HuH-7.5 (cell line): ENCODE data around the gene EHMT1.
"Not testable (repeated sequence)": the region's sequence is repeated elsewhere in the genome, so short reads cannot be mapped to it uniquely, and the experiment has no call there.

Experiments used
- DNase-seq: peaks from one replicate; pipeline ENCODE4 v3.0.0; 2011; ENCODE audit warnings: low spot score

EHMT1 gene

DNA sequence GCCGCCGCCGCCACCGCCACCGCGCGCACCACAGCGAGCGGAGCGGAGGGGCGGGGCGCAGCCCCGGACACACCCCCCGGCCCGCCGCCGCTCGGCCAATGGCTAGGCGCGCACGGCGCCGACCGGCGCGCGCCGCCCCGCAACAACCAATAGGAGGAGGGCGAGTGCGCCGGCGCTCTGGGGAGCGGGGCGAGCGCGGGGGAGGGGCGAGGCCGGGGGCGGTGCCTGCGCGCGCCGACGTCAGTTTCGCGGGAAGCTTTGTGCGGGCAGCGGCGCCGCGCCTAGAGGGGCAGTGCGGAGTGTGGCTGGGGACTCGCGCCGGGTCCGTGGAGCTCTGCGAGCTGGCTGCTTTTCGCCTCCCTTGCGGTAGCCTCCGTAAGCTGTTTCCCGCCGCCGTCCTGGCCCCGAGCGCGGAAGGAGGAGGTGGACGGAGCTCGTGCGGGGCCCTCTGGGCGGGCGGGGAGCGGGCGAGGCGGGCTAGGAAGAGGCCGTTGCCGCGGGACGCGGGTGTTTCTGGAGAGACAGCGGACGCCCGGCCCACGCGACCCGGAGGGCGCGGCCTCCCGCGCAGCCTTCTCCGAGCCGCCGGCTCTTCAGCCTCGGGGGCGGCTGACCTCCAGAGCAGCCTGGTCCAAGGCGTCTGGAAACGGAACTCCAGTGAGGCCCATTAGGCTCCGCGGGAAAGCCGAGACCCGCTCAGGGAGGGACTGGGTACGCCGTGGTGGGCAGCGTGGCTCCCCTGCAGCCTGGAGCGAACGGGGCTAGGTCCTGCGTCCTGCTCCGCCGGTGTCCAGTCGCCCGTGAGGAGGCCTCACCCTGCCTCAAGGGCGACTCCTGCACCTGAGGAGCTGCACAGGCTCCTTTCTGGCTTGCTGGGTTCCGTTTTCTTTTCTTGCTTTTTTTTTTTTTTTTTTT, 28.1 kb upstream of the EHMT1 start, which contains the start of gene ZMYND19:
Gene ZMYND19, minus strand, starts transcription at position 44 of the 915 bp plus-strand sequence. CDS start 249 bp downstream, outside the sequence.
- peak; percentile 99 for DNase-seq

GRCh38 chr9:137592767-137593166, 26.0 kb upstream of the EHMT1 start:
- DNase-seq = no peak

GRCh38 chr9:137593176-137593575, 25.6 kb upstream of the EHMT1 start:
- DNase-seq = no peak

DNA sequence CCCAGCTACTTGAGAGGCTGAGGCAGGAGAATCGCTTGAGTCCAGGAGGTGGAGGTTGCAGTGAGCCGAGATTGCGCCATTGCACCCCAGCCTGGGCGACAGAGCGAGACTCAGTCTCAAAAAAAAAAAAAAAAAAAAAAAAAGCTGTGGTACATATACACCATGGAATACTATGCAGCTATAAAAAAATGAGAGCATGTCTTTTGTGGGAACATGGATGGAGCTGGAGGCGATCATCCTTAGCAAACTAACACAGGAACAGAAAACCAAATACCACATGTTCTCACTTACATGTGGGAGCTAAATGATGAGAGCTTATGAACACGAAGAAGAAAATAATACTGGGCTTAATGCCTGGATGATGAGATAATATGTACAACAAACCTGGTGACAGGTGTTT, 22.2 kb upstream of the EHMT1 start:
- DNase-seq = not testable (repeated sequence)

GRCh38 chr9:137598943-137599342, 19.9 kb upstream of the EHMT1 start:
- no peak for DNase-seq

DNA sequence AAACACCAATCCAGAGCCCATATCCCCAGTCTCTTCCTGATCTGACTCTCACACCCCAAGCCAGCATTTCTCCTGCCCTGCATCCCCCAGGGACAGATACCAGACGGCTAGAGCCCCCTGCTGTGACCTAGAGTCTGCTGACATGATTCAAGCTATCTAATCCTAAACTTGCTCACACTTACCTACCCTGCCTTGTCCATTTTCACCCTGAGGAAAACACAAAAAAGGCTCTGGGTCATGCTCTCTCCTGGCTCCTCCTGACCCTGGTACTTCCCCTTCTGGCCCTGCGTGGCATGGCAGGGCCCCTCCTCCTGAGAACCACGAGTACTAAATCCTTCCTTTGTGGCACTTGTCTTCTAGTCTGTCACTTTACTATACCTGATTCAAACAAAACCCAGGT, 16.1 kb upstream of the EHMT1 start:
- DNase-seq = no peak

DNA sequence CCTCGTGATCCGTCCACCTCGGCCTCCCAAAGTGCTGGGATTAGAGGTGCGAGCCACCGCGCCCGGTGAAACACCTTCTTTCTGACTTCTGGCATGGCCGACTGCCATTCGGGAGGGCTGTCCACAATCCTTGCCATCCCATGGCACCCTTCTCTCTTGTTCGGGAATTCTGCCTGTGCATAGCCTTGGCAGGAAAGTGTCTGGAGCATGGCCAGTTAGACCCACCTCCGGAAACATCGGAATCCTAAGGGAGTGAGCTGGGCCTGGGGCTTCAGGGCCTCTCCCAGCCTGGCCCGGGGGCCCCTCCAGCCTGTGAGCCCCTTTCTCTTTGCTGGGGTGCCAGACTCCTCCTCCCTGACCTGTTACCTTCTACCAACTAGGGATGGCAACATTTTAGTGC, 14.9 kb upstream of the EHMT1 start:
- DNase-seq = no peak

- DNase-seq = no peak
These were observed 14.3 kb upstream of the EHMT1 start for GRCh38 chr9:137604345-137605086.

DNA sequence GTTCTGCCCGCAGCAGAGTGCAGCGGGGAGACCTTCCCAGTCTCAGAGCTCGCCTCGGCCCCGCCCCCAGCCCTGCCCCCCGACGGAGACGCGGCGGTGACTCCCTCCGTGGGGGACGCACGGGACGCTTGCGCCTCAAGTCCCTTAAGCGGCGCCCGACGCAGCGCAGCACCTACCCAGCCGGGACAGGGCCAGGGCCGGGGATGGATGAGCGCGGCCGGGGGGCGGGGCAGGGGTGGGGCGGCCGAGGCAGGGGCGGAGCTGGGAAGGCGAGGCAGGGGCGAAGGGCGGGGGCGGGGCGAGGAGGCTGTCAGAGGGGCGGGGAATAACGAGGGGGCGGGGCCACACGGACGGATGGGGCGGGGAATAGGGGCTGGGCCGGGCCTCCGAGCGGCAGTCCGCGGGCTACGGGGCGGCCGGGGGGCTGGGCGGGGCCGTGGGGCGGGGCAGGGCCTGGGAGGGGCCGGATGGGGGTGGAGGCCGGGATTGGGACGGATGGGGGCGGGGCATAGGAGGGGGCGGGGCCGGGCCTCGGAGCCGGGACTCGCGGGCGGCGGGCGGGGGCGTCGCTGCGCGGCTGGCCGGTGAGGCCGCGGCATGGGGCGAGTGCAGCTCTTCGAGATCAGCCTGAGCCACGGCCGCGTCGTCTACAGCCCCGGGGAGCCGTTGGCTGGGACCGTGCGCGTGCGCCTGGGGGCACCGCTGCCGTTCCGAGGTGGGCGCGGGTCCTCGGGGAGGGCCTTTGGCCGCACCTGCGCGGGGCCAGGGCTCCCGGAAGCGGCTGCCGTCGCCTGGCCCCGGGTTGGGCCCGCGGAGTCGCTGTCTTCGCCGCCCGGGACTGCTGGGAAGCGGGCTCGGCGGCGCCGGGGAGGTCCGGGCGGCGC, 13.4 kb upstream of the EHMT1 start, which contains the start of gene ARRDC1:
Gene ARRDC1, plus strand, starts transcription at position 566 of the 884 bp plus-strand sequence. Its CDS starts 32 bp downstream, at position 598.
- DNase-seq = peak; percentile 86

- DNase-seq = no peak
These were observed 12.7 kb upstream of the EHMT1 start for GRCh38 chr9:137606005-137606621.

GRCh38 chr9:137606734-137607138, 12.1 kb upstream of the EHMT1 start:
- no peak for DNase-seq

- DNase-seq = no peak
These were observed 11.5 kb upstream of the EHMT1 start for GRCh38 chr9:137607141-137607857.

GRCh38 chr9:137610944-137611343, 7.9 kb upstream of the EHMT1 start:
- no peak for DNase-seq

GRCh38 chr9:137611623-137612609, 6.9 kb upstream of the EHMT1 start:
- peak; percentile 85 for DNase-seq

- no peak for DNase-seq
These were observed 6.1 kb upstream of the EHMT1 start for GRCh38 chr9:137612741-137613142.

GRCh38 chr9:137613259-137613658, 5.5 kb upstream of the EHMT1 start:
- no peak for DNase-seq

DNA sequence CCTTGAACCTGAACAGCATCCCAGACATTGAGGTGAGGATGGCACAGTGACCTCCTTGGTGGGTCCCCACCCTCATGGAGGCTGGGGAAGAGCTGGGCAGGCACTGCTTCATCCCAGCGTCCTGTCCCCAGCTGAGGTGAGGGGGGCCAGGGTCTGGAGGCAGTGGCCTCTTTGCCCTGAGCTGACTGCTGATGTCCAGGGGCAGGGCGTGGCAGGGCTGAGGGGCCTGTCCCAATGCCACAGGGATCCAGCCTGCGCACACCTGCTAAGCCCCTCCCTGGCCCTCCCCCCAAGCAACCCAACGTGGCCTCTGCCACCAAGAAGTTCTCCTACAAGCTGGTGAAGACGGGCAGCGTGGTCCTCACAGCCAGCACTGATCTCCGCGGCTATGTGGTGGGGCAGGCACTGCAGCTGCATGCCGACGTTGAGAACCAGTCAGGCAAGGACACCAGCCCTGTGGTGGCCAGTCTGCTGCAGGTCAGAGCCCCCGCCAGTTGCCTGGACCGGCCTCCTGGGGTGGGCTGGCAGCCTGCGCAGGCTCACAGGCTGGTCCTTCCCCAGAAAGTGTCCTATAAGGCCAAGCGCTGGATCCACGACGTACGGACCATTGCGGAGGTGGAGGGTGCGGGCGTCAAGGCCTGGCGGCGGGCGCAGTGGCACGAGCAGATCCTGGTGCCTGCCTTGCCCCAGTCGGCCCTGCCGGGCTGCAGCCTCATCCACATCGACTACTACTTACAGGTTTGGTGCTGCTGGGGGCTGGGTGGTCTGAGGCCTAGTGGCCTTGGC, 4.9 kb upstream of the EHMT1 start:
- DNase-seq = no peak

- no peak for DNase-seq
These were observed 4.0 kb upstream of the EHMT1 start for GRCh38 chr9:137614631-137615386.
